ENCODE measurements around the gene LIN37. TPM values are rescaled to one million over a fixed set of nuclear protein-coding genes. Genes with fewer than 3 reads are reported as not detected.

Gene LIN37
- total RNA-seq (ENCODE audit: insufficient read depth, low replicate concordance) = 8.4 TPM

- DNase-seq (ENCODE audit: low spot score) = peak; percentile 100
These were observed at the start of gene LIN37 for GRCh38 chr19:35748106-35749020. LIN37 (plus strand) TSS chr19:35748576; CDS start chr19:35748725, 149 bp downstream.

DNA sequence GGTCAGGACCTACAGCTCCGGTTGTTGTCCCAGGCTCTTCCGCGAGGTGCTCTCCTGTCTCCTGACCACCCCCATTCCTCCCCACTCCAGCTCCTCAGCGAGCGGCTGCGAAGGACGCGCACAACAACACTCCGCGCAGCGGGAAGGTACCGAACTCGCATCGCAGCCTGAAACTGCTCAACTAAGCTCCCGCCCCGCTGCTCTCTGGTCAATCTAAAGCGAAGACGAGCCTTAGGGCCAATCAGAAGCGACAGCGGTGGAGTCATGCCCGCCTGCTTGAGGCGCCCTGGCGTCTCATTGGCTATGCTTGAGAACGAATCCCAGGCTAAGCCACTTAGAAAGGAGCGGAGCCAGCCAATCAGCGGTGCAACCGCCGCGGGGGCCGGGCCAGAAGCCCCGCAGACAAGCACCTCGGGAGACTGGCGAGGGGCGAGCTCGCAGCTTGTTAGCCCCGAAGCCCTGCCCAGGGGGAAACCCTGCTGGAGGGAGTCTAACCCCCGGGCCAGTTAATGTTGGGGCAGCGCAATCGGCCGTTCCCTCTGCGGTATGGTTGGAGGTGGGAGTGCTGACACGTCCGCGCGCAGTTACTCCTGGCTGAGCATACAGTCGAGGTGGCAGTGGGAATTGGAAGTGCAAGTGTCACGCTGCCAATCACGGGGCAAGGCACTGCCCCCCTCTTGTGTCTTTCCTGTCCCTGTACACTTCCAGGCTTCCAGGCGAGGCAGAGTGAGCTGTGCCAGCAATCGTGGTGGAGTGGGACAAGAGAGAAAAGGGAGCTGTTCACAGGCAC, 46.0 kb upstream of the LIN37 start:
- peak; percentile 99 for DNase-seq (ENCODE audit: low spot score)

DNA sequence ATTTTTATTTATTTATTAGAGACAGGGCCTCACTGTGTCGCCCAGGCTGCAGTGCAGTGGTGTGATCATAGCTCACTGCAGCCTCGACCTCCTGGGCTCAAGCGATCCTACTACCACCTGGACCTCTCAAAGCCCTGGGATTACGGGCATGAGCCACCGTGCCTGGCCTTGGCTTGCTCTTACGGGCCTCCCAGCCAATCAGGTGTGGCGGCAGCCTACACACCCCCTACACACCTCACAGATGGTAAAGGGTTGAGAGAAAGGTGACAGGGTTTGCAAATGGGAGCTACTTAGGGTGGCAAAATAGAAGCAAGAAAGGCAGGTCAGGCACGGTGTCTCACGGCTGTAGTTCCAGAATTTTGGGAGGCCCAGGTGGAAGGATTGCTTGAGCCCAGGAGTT, 45.0 kb upstream of the LIN37 start:
- no peak for DNase-seq (ENCODE audit: low spot score)

- DNase-seq (ENCODE audit: low spot score) = peak; percentile 45
These were observed 44.2 kb upstream of the LIN37 start, which contains the start of gene ZBTB32 for GRCh38 chr19:35704218-35704617. ZBTB32 (plus strand) TSS chr19:35704558; CDS start chr19:35714627, 10,069 bp downstream.

- DNase-seq (ENCODE audit: low spot score) = no peak
These were observed 40.0 kb upstream of the LIN37 start for GRCh38 chr19:35708391-35708790.

DNA sequence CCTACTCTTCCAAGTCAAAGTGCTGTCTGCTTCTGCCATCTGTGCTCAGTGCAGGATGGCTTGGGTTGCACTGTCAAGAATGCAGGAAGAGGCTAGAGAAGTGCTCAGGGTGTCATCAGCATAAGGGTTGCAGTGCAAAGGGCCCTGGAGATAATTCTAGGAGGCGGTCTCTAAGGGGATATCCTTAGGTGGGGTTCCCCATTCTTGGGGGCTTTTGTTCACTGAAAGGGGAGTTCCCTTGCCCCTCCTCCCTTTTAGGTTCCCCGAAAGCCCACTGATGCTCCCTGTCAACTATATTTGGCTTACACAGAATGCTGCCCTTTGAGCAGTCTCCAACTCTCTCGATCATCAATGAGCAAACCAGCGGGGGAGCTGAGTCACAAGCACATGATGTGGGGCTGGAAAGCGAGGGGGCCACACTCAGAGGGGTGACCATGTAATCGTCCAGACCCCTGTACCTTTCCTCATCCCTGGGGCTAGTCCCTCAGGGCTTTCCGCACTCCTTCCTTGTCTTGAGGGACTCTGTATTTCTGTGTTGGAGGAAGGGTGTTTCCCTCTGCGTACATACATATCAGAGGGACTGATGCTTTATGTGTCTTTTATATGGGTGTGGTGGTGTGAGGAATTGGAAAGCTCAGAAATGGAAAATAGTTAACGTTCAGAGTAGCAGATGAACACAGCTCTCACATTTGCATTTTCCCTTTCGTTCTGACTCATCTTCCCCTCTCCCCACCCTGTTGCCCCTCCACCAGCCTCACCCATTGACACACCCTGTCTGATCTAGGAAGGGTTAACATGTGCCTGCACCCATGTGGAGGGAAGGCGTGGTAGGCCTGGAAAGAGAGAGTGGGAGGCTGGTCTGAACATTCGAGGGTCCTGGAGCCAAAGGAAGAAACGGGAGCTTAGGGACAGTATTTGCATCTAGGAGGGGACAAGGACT, 37.3 kb upstream of the LIN37 start:
- no peak for DNase-seq (ENCODE audit: low spot score)

DNA sequence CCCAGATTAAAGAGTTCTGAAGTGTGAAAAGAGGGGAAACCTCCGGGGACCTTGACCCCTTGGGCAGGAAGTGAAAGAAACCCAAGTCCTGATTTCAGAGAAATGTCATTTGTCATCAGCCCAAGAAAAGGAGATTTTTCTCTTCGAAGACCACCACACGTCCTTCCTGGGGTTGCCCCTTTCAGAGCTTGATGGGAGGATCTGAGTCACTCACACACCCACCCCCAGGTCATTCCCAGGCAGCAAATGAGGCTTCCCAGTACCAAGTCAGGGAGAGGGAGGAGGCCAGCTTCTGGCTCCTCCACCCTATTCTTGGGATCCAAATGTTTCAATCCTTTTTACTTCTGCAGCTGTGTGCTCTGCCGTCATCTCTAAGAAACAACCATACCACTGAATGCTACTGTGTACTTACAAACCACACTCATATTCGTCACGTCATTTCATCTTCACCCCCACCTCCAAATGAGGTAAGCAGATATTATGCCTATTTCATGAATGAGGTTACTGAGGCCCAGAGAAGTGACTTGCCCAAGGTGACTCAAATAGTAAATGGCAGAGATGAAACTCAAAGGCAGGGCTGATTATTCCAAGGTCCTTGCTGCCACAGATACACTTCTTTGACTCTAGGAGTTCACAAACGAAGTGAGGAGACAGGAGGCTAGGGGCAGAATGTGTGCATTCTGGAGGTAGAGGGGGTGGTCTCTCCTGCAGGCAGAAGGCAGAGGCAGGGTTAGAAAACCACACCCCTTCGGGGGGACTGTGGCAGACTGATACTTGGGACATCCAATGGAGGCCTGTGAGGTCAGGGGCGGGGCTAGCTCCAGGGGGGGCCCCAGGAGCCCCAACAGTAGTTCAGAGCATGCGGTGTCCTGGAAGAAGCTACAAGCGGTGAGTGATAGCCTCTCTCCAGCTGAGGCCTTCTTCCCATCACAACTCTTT, 35.5 kb upstream of the LIN37 start:
- no peak for DNase-seq (ENCODE audit: low spot score)

- DNase-seq (ENCODE audit: low spot score) = no peak
These were observed 34.9 kb upstream of the LIN37 start for GRCh38 chr19:35713506-35713850.

DNA sequence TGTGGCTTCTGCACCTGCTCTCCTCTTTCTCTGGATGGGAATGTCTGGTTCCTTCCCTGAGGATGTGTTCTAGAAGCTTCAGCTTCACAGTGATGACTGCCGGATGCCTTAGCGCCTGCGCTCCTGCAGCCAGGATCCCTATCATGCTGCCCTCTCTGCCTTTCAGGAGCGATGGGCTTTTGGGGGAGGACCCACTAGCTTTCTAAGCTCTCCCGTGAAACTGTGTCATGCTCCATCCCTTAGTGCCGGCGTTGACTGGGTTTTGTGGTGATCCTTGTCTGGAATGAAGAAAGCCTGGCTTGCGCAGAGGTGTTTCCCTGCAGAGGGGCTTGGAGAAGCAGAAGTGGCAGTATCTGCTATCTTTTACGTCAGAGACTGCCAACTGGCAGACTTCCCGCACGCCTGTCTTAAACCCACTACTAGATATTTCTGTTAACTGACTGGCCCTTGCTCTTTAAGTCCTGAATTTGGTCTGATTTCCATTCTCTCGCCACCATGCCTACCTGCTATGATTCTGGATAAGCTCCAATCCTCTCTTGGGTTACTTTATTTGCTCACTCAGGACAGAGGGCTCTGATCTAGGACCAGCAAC, 34.4 kb upstream of the LIN37 start:
- no peak for DNase-seq (ENCODE audit: low spot score)

- DNase-seq (ENCODE audit: low spot score) = no peak
These were observed 33.6 kb upstream of the LIN37 start for GRCh38 chr19:35714601-35715354.

GRCh38 chr19:35715355-35715809, 33.0 kb upstream of the LIN37 start:
- no peak for DNase-seq (ENCODE audit: low spot score)

DNA sequence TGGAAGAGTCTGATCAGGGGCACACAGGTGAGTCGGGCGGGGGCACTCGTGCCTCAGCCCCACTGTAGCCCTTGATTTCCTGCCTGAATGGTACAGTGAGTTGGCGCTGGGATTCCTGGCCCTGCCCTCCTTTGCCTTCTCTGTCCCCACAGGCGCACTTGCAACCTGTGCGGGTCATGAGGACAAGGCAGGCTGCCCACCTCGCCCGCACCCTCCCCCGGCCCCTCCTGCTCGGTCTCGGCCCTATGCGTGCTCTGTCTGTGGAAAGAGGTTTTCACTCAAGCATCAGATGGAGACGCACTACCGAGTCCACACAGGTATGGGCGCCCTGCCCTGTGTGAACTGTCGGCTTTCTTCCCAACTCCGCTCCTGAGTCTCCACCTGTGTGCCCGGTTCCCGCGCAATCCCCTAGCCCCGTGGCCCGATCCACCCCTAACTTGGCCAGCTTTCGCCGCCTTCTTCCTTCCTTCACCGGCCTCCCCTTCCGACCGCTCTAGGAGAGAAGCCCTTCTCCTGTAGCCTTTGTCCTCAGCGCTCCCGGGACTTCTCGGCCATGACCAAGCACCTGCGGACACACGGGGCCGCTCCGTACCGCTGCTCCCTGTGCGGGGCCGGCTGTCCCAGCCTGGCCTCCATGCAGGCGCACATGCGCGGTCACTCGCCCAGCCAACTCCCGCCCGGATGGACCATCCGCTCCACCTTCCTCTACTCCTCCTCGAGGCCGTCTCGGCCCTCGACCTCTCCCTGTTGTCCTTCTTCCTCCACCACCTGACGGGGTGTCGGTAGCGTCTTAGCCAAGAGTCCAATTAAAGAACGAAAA, 32.2 kb upstream of the LIN37 start:
- peak; percentile 59 for DNase-seq (ENCODE audit: low spot score)

- DNase-seq (ENCODE audit: low spot score) = peak; percentile 98
These were observed 31.3 kb upstream of the LIN37 start for GRCh38 chr19:35716801-35717664.

GRCh38 chr19:35717665-35718344, 30.6 kb upstream of the LIN37 start, which contains the start of gene KMT2B:
KMT2B (plus strand) TSS chr19:35718003; CDS start chr19:35718019, 16 bp downstream.
- no peak for DNase-seq (ENCODE audit: low spot score)

DNA sequence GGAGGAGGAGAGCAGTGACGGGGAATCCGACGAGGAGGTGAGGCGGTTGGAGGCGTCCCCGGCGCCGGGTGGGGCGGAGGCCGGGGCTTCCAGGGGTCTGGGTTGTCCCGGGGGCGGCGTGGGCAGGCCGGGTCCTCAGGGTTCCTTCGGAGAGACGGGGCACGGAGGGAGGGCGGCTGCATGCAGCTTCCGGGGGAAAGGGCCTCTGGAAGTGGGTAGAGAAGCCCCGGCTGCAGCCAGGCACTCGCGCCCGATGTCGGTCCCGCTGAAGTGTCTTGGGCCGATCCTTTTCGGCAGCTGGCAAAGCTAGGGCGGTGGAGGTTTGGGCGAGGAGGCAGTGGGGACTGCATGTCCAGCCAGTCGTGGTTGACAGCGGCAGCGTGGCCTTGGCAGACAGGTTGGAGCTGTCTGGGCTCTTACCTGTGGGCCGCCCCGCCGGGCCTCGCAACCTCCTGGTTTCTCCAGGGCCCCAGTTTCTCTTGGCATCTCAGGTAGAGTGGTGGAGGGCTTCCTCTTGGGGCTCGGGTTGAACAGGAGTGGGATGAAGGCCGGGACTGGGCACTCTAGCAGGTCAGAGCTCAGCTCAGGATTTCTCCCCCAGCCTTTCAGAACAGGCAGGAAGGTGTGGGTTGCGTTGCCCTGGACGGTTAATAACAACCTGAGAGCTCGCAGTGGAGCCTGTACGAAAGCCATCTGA, 29.9 kb upstream of the LIN37 start:
- DNase-seq (ENCODE audit: low spot score) = peak; percentile 26

All from umbilical cord (tissue), 2 donors.